Stimulated activated effector memory CD8-positive, alpha-beta T cell treated with anti-CD3 and anti-CD28 coated beads, Interleukin-12 subunit alpha, Interleukin-12 subunit beta, amount 100 ng/mL, for 72 hours (primary cell): ENCODE measurements around the gene CCNH.

Experiments
- ATAC-seq: fragments of 150-1000 bp; cut with Tn5 transposase; 2 replicates; pipeline ENCODE4 v1.10.0; 2021
- DNase-seq, 2 donors: peaks; one replicate each; pipeline ENCODE4 v3.0.0; 2021 to 2022; ENCODE audit warnings: low spot score in 2 of 2
- H3K27ac Mint-ChIP-seq: one replicate; pipeline ENCODE4 v1.8.0; 2022; ENCODE audit warnings: mild to moderate bottlenecking, mixed read lengths
- H3K36me3 Mint-ChIP-seq: one replicate; pipeline ENCODE4 v1.8.0; 2022; ENCODE audit warnings: mild to moderate bottlenecking, mixed read lengths
- H3K4me1 Mint-ChIP-seq: one replicate; pipeline ENCODE4 v1.8.0; 2022; ENCODE audit warnings: mixed read lengths
- H3K4me3 Mint-ChIP-seq: one replicate; pipeline ENCODE4 v1.8.0; 2022; ENCODE audit warnings: mild to moderate bottlenecking, mixed read lengths
- H3K9me3 Mint-ChIP-seq: one replicate; pipeline ENCODE4 v1.8.0; 2022; ENCODE audit warnings: mixed read lengths

CCNH gene

DNA sequence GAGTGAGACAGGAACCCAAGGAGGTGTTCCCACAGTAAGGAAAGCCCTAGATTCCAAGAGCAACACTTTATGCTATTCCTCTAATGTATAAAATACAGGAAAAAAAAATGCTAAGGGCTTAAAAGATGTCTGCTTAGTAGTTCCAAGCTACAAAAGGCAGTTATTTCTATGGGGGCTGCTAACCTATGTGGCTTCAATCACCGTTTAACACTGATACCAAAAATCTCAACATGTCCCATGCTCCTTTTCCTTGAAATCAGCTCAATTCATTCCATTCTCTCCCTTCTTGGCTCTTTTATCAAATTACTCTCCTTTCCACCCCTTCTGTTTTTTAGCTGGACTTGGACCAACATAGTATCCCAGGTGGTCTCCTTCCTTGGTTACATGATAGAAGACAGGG, 20.6 kb downstream of the CCNH start:
- Mint-ChIP-seq H3K27ac (peak overlapping the region; percentile 81), H3K4me1 (peaks cover 7% of the 10 kb centered on the region), H3K9me3 (no peaks in the 10 kb centered on the region), H3K4me3 (no peak overlapping the region), H3K36me3 (peaks cover 100% of the 10 kb centered on the region)
- ATAC-seq: no peak
- no peak for DNase-seq

GRCh38 chr5:87390576-87391199, 22.0 kb downstream of the CCNH start:
- no peaks in the 10 kb centered on the region for H3K9me3 Mint-ChIP-seq
- no peak for DNase-seq
- peak overlapping the region; percentile 80 for H3K27ac Mint-ChIP-seq
- H3K4me1 Mint-ChIP-seq: peaks cover 7% of the 10 kb centered on the region
- ATAC-seq: no peak
- peaks cover 100% of the 10 kb centered on the region for H3K36me3 Mint-ChIP-seq
- H3K4me3 Mint-ChIP-seq: no peak overlapping the region

DNA sequence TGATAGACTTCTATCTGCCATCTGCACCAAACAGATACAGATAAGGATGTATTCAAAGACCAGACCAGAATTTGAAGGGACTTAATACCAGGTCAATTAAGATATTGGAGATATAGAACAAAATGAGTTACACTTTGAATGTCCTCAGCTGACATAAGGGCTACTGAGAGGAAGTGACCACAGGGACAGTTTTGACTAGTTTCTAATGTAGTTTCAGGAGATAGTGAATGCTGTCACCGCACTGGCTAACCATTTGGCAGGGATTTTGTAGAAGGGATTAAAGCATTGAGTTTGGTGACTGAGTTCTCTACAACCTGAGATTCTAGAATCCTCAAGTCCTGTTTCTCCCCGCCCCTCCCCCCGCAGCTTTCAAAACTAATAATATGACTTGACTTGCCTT, 22.7 kb downstream of the CCNH start:
- Mint-ChIP-seq H3K4me1 (peaks cover 7% of the 10 kb centered on the region), H3K27ac (peak overlapping the region; percentile 80), H3K9me3 (no peaks in the 10 kb centered on the region), H3K36me3 (peaks cover 100% of the 10 kb centered on the region), H3K4me3 (no peak overlapping the region)
- no peak for DNase-seq
- peak; percentile 70 for ATAC-seq

DNA sequence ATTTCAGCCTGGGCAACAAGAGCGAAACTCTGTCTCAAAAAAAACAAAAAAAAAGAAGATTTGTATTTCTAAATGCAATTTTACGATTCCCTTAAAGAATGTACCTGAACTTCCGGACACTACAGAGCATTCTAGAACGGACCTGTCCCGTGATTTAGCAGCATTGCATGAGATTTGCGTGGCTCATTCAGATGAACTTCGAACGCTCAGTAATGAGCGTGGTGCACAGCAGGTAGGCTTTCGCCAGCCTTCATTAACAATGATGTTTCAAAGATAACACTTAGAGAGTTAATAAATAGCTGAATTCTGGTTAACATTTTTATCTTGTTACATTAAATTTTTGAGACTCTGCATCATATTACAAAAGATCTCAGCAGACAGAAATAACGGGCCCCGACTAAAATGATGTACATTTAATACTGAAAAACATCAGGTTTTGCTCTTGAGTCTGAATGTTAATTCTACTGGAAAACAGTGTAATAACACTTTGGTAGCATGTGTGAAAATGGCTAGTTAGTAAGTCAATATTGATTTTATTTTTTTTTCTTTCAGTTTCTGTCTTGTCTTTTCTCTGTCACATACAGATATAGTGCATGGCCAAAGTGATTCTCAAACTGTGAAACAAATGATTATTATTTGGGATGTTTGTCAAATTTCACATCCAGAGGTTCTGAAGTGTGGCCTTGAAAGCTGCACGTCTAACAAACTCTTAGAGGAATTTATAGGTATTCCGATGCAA, 23.3 kb downstream of the CCNH start:
- DNase-seq: no peak
- no peaks in the 10 kb centered on the region for H3K9me3 Mint-ChIP-seq
- H3K27ac Mint-ChIP-seq: peak overlapping the region; percentile 80
- H3K4me1 Mint-ChIP-seq: peaks cover 7% of the 10 kb centered on the region
- peaks cover 100% of the 10 kb centered on the region for H3K36me3 Mint-ChIP-seq
- ATAC-seq: no peak
- H3K4me3 Mint-ChIP-seq: no peak overlapping the region

DNA sequence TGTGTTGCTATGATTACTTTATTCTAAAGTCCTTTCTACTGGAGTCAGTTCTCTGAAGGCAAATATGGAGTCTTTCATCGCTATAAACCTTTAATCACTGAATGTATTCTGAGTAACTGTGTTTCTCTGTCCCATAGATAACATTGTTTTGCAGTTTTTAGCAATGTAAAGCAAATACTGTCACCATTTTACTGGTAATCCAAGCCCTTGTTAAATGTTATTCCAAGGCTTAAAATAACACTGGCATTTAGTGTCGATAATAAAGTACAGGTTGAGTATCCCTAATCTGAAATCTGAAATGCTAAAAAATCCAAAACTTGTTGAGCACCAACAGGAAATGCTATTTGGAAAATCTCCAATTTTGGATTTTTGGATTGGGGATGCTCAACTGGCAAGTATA, 24.6 kb downstream of the CCNH start:
- Mint-ChIP-seq H3K27ac (no peak overlapping the region), H3K36me3 (peaks cover 100% of the 10 kb centered on the region), H3K9me3 (no peaks in the 10 kb centered on the region), H3K4me1 (peaks cover 7% of the 10 kb centered on the region), H3K4me3 (no peak overlapping the region)
- no peak for DNase-seq
- no peak for ATAC-seq

GRCh38 chr5:87385802-87386201, 26.9 kb downstream of the CCNH start:
- ATAC-seq: no peak
- H3K9me3 Mint-ChIP-seq: no peaks in the 10 kb centered on the region
- H3K27ac Mint-ChIP-seq: no peak overlapping the region
- DNase-seq: no peak
- peaks cover 7% of the 10 kb centered on the region for H3K4me1 Mint-ChIP-seq
- H3K4me3 Mint-ChIP-seq: no peak overlapping the region
- peaks cover 100% of the 10 kb centered on the region for H3K36me3 Mint-ChIP-seq

DNA sequence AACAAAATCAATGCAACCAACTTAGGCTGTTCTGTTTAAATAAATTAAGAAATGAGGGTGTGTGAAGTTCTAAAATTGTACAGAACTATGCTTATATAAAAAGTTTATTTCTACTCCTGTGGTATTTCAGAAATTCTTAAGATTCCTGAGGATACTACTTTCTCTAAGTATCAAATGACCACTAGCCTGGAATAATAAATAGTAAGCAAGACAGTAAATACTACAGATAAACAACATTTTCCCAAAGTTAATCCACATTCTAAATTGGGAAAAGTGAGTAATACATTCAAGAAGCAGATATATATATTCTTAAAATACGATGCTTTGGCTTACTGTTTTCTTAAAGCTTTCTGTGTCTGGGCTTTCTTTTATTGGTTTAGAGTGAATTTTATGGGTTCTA, 29.5 kb downstream of the CCNH start:
- ATAC-seq: no peak
- DNase-seq: no peak
- Mint-ChIP-seq H3K4me1 (no peaks in the 10 kb centered on the region), H3K4me3 (no peak overlapping the region), H3K36me3 (peaks cover 100% of the 10 kb centered on the region), H3K9me3 (no peaks in the 10 kb centered on the region), H3K27ac (no peak overlapping the region)

GRCh38 chr5:87382224-87382623, 30.5 kb downstream of the CCNH start:
- Mint-ChIP-seq H3K4me3 (no peak overlapping the region), H3K4me1 (no peaks in the 10 kb centered on the region), H3K36me3 (peaks cover 100% of the 10 kb centered on the region), H3K27ac (no peak overlapping the region), H3K9me3 (no peaks in the 10 kb centered on the region)
- no peak for ATAC-seq
- no peak for DNase-seq

GRCh38 chr5:87372705-87373104, 40.0 kb downstream of the CCNH start:
- no peaks in the 10 kb centered on the region for H3K4me1 Mint-ChIP-seq
- no peak overlapping the region for H3K4me3 Mint-ChIP-seq
- no peak for ATAC-seq
- no peak overlapping the region for H3K27ac Mint-ChIP-seq
- no peaks in the 10 kb centered on the region for H3K9me3 Mint-ChIP-seq
- H3K36me3 Mint-ChIP-seq: peaks cover 90% of the 10 kb centered on the region
- no peak for DNase-seq

DNA sequence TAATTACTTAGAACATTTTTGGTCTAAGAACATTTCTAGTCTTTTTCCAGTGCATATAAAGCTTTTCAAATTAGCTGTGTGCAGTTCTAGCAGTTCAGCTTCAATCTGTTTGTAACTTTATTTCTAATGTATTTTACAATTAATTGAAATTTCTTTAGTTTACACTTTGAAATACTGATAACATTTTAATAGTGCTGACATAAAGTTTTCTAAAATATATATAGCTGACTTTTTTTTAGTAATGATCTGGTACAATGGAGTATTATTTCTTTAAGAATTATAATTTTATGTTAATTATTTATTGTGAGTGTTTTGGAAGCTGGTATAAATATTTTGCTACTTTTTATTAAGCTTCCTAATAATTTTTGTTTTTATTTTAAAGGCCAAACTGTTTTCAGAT, 43.3 kb downstream of the CCNH start:
- no peaks in the 10 kb centered on the region for H3K9me3 Mint-ChIP-seq
- H3K4me3 Mint-ChIP-seq: no peak overlapping the region
- ATAC-seq (no peak), DNase-seq (no peak)
- H3K4me1 Mint-ChIP-seq: no peaks in the 10 kb centered on the region
- no peak overlapping the region for H3K27ac Mint-ChIP-seq
- H3K36me3 Mint-ChIP-seq: peaks cover 86% of the 10 kb centered on the region

GRCh38 chr5:87368601-87369000, 44.1 kb downstream of the CCNH start:
- DNase-seq: no peak
- Mint-ChIP-seq H3K36me3 (peaks cover 82% of the 10 kb centered on the region), H3K27ac (no peak overlapping the region), H3K4me1 (no peaks in the 10 kb centered on the region), H3K4me3 (no peak overlapping the region), H3K9me3 (no peaks in the 10 kb centered on the region)
- ATAC-seq: no peak

- H3K4me1 Mint-ChIP-seq: no peaks in the 10 kb centered on the region
- ATAC-seq (no peak), DNase-seq (no peak)
- H3K4me3 Mint-ChIP-seq: no peak overlapping the region
- H3K36me3 Mint-ChIP-seq: peaks cover 82% of the 10 kb centered on the region
- H3K9me3 Mint-ChIP-seq: no peaks in the 10 kb centered on the region
- no peak overlapping the region for H3K27ac Mint-ChIP-seq
Observed at GRCh38 chr5:87367243-87367642, 45.5 kb downstream of the CCNH start.

DNA sequence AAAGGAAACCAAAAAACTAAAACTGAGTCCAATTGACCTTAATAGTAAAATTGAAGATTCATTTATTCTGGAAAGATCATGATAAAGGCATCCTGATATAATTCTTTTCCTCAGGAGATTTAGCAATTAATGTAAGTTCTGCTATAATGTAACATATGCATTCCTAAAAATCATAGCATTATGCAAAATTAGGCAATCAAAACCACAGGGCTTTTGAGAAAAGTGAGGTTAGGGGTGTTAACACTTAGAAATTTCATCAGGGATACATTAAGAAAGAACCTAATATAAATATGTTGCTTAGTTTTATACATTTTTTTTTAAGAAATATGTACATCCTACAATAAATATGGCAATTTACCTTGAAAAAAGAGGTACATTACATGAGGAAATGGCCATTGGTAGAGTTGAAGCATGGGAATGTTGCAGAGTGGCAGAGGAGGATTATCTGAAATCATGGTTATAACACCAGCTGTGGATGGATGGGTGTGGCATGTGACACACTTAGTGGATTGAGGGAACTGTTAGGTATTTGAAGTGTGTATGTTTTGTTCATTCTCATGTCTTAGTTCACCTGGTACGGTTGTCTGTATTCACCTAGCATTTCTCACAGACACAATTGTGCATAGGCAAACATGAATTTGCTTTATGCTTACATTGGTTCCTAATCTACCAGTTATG, 51.1 kb downstream of the CCNH start:
- Mint-ChIP-seq H3K36me3 (peaks cover 63% of the 10 kb centered on the region), H3K4me3 (no peak overlapping the region), H3K4me1 (peaks cover 12% of the 10 kb centered on the region), H3K9me3 (no peaks in the 10 kb centered on the region), H3K27ac (peak overlapping the region; percentile 26)
- DNase-seq (no peak), ATAC-seq (no peak)

DNA sequence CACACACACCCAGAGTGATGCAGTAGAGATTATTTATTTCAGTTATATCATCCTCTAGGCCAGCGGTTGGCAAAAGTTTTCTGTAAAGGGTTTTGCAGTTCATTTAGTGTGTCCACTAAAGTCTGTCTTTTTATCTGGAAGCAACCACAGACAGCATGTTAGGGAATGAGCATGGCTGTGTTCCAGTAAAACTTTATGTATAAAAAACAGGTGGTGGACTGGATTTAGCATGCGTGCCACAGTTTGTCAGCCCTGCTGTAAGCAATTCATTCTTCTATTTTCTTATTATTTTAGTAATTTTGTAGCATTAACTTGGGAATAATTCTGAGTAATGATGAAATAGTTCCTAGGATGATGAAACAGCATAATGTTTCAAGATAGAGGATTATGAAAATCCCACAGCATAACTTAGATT, 51.7 kb downstream of the CCNH start:
- ATAC-seq (no peak), DNase-seq (no peak)
- peaks cover 57% of the 10 kb centered on the region for H3K36me3 Mint-ChIP-seq
- no peak overlapping the region for H3K4me3 Mint-ChIP-seq
- no peaks in the 10 kb centered on the region for H3K9me3 Mint-ChIP-seq
- H3K27ac Mint-ChIP-seq: no peak overlapping the region
- H3K4me1 Mint-ChIP-seq: peaks cover 12% of the 10 kb centered on the region

DNA sequence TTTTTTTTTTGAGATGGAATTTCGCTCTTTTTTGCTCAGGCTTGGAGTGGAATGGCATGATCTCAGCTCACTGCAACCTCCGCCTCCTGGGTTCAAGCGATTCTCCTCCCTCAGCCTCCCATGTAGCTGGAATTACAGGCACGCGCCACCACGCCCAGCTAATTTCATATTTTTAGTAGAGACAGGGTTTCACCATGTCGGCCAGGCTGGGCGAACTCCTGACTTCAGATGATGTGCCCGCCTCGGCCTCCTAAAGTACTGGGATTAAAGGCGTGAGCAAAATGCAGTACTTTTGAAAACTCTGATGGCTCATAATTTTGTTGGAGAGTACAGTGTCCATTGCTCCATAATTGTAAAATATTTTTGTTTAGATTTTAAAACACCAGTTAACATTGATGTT, 52.6 kb downstream of the CCNH start:
- peaks cover 12% of the 10 kb centered on the region for H3K4me1 Mint-ChIP-seq
- H3K36me3 Mint-ChIP-seq: peaks cover 48% of the 10 kb centered on the region
- no peak for ATAC-seq
- DNase-seq: no peak
- H3K9me3 Mint-ChIP-seq: no peaks in the 10 kb centered on the region
- no peak overlapping the region for H3K27ac Mint-ChIP-seq
- H3K4me3 Mint-ChIP-seq: no peak overlapping the region

- peaks cover 46% of the 10 kb centered on the region for H3K36me3 Mint-ChIP-seq
- no peak for DNase-seq
- H3K27ac Mint-ChIP-seq: peak overlapping the region; percentile 11
- H3K4me1 Mint-ChIP-seq: peaks cover 19% of the 10 kb centered on the region
- no peak for ATAC-seq
- no peaks in the 10 kb centered on the region for H3K9me3 Mint-ChIP-seq
- H3K4me3 Mint-ChIP-seq: no peak overlapping the region
Observed at GRCh38 chr5:87359106-87359505, 53.6 kb downstream of the CCNH start.
